ENCODE results near the gene CACNB4.

GRCh38 chr2:151961558-151961957, 137.3 kb downstream of the CACNB4 start:
- TF ChIP-seq CTCF (conservative IDR thresholded peaks at IDR 0.05; ENCODE audit: low read length), result no peak
- TF ChIP-seq EZH2phosphoT487 (IDR thresholded peaks at IDR 0.05; ENCODE audit: borderline replicate concordance, low read depth, low read length), result no peak

All from OCI-LY7 (cell line).